ENCODE measurements around the gene RIPPLY3.
A peak's percentile ranks its signal among the peaks of the same experiment; 100 is the strongest.

RIPPLY3 gene

DNA sequence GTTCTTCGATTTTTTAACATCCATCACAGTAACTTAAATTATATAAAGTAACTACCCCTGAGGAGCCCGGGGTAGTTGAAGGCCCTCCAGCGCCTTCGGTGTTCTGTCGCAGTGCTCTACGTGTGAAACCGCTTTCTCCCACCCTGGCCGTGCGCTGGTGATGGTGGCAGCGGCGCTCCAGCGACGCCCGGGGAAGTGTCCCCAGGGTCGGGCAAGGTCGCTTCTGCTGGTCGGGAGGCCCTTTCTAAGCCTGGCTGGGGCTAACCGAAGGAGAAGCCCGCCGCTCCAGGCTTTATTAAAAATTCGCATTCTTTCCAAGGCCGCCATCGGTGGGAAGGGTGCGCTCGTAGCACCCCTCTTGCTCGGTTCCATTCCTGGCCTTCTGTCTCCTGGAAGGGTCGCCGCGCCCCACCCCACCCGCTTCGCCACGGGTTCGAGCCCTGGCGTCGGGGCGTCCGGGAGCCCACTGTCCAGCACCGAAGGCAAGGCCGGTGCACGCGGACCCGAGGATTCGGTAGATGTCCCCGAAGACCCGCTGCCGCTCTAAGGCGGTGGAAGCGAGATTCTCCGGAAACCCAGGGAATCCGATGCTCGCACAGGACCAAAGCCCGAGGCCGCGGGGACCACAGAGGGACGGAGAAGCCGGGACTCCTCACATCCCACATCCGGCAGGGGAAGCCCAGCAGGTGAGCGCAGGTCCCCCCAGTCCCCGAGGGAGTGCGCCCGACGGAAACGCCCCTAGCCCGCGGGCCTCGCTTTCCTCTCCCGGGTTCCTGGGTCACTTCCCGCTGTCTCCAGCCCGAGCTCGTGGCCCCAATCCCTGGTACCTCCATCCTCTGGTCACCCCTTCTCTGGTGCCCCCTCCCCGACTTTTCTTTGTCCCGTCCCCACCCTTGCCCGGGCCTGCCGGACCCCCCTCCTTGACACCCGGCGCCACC lies 685 bp upstream of the RIPPLY3 start:
- Histone ChIP-seq H3K4me1 (peaks cover 20 to 42% (median 38%) of the 10 kb centered on the region in 10 experiments), H3K9me3 (replicated peaks in 1 of 11) (peaks cover 0 to 11% (median 6%) of the 10 kb centered on the region in 11 experiments; a peak in 11 of 22 replicates), H3K27me3 (peaks cover 29 to 54% (median 44%) of the 10 kb centered on the region in 11 experiments), H3K27ac (no peak overlapping the region), H3K4me3 (peak overlapping the region; percentile 60 to 80 (median 70)), H3K36me3 (no peaks in the 10 kb centered on the region), H4K20me1 (no peaks in the 10 kb centered on the region; a peak in 1 of 22 replicates), H3K4me2 (peak overlapping the region; percentile 85 to 99 (median 95)), H3K9ac (peak overlapping the region in 6 of 11 experiments; percentile 62 to 76 (median 72); a peak in 7 of 22 replicates)
- TF ChIP-seq Cebpa-rat (IDR thresholded peaks at IDR 0.05), result no peak

DNA sequence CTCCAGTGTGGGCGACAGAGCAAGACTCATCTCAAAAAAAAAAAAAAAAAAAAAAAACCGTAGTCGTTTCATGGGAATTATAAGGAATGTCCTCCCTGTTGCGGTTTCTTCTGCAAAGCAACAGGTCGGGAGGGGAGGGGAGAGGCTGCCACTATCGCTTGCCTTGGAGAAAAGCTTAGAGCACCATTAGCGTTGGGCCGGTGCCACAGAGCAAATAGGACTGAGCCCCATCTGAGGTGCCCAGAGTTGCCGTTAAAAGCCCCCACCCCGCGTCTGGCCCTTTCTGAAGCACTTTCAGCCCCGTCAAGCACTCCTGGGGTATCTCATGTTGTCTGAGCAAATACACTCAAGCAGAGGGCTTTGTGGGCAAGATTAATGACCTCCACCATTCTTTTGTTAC lies 2.2 kb downstream of the RIPPLY3 start:
- Histone ChIP-seq H3K9ac (no peak overlapping the region), H3K27me3 (peaks cover 29 to 57% (median 44%) of the 10 kb centered on the region in 11 experiments)
- TF ChIP-seq Cebpa-rat (IDR thresholded peaks at IDR 0.05), result no peak

DNA sequence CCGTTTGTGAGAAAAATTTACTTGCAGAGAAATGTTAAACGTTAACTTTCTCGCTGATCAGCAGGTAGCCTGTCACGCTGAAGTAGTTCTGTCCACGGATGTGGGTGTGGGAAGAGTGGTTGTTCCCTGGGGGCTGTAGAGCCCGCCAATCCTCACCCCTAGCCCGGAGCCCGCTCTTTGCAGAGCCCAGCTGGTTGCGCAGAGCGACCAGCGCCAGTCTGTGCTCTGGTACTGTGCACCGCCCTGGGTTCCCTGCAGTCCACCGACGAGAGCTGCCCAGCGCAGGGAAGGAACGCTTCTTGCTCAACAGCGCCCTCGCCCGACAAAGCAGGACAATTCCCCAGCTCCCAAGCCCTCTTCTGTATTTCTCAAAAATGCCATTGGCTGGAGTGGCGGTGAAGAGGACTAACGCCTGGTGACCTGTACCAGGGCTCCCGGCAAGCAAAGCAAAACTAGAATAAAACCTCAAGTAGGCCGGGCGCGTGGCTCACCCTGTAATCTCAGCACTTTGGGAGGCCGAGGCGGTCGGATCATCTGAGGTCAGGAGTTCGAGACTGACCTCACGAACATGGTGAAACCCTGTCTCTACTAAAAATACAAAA lies 3.3 kb downstream of the RIPPLY3 start:
- peak overlapping the region in 3 of 10 experiments; percentile 5 to 40 (median 21); a peak in 3 of 20 replicates for H3K4me3 ChIP-seq
- no peaks in the 10 kb centered on the region for H3K36me3 ChIP-seq
- peaks cover 0 to 11% (median 6%) of the 10 kb centered on the region in 11 experiments; a peak in 11 of 22 replicates for H3K9me3 ChIP-seq (replicated peaks in 1 of 11)
- peaks cover 5 to 33% (median 26%) of the 10 kb centered on the region in 10 experiments; a peak in 19 of 20 replicates for H3K4me1 ChIP-seq
- H3K27ac ChIP-seq, result no peak overlapping the region
- H4K20me1 ChIP-seq, result no peaks in the 10 kb centered on the region; a peak in 1 of 22 replicates
- H3K4me2 ChIP-seq, result peak overlapping the region; percentile 54 to 88 (median 74)
- TF ChIP-seq Cebpa-rat (IDR thresholded peaks at IDR 0.05), result no peak
- peaks cover 29 to 57% (median 44%) of the 10 kb centered on the region in 11 experiments for H3K27me3 ChIP-seq
- peak overlapping the region in 2 of 11 experiments; percentile 2 to 26; a peak in 1 of 22 replicates for H3K9ac ChIP-seq

More for the DNA sequence above, 2.2 kb downstream of the RIPPLY3 start:
- no peak overlapping the region for H3K4me3 ChIP-seq
- H3K4me1 ChIP-seq, result peaks cover 5 to 33% (median 26%) of the 10 kb centered on the region in 10 experiments; a peak in 19 of 20 replicates
- H3K27ac ChIP-seq, result no peak overlapping the region
- peaks cover 0 to 11% (median 6%) of the 10 kb centered on the region in 11 experiments; a peak in 11 of 22 replicates for H3K9me3 ChIP-seq (replicated peaks in 1 of 11)
- H3K4me2 ChIP-seq, result no peak overlapping the region
- no peaks in the 10 kb centered on the region for H3K36me3 ChIP-seq
- H4K20me1 ChIP-seq, result no peaks in the 10 kb centered on the region; a peak in 1 of 22 replicates

DNA sequence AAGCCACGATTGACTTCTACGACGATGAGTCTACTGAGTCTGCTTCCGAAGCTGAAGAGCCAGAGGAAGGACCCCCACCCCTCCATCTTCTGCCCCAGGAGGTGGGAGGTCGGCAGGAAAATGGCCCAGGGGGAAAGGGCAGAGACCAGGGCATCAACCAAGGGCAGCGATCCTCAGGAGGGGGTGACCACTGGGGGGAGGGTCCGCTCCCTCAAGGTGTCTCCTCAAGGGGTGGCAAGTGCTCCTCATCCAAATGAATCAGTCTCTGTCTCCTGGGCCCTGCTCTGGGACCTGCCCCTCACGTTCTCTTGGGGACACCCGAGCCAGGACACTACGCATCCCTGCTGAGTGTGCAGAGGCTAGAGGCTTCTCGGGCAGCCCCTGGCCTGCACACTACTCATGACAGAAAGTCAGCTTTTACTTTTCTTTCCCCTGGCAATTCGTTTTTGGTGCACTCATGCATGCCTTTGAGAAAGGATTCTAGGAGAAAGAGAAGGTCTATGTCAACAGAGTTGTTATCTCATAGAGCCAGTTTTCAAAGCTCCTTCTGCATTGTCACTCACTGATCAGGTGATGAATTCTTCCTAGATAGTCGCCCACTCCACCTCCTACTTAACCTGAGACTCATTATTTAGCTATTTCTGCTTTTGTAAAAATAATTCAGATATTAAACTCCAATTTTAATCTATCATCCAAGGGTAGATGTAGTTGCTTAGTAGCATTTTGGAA lies 11.6 kb downstream of the RIPPLY3 start:
- Histone ChIP-seq H3K4me2 (no peak overlapping the region), H3K27ac (no peak overlapping the region), H3K27me3 (no peaks in the 10 kb centered on the region), H3K4me1 (no peaks in the 10 kb centered on the region), H4K20me1 (no peaks in the 10 kb centered on the region), H3K4me3 (no peak overlapping the region), H3K36me3 (no peaks in the 10 kb centered on the region), H3K9ac (no peak overlapping the region), H3K9me3 (replicated peaks in 1 of 11) (peaks cover 0 to 4% (median 0%) of the 10 kb centered on the region in 11 experiments; a peak in 1 of 22 replicates)
- no peak for TF ChIP-seq Cebpa-rat (IDR thresholded peaks at IDR 0.05)

DNA sequence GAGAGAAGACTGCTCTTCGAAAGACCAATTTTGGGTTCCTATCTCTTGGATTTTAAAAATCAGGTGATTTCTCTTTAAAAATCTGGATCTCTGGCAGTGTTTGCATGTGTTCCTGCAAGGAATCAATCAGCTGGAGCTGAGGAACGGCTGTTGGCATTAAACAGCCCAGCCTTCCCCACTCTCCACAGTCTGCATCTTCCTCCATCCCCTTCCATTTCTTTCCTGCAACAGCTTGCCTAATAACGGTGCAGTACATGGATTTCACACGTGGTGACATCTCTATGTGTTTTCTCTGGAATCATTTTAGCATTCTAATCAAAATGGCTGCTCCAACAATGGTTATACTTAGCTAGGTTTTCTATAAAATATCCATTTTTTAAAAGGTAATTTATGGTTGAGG lies 20.0 kb downstream of the RIPPLY3 start:
- Histone ChIP-seq H3K9ac (no peak overlapping the region), H3K4me1 (no peaks in the 10 kb centered on the region), H3K9me3 (replicated peaks in 1 of 11) (peaks cover 0 to 7% (median 0%) of the 10 kb centered on the region in 11 experiments; a peak in 1 of 22 replicates), H3K27ac (no peak overlapping the region), H3K27me3 (no peaks in the 10 kb centered on the region), H3K36me3 (no peaks in the 10 kb centered on the region), H3K4me2 (no peak overlapping the region), H4K20me1 (no peaks in the 10 kb centered on the region), H3K4me3 (no peak overlapping the region)
- TF ChIP-seq Cebpa-rat (IDR thresholded peaks at IDR 0.05), result no peak

DNA sequence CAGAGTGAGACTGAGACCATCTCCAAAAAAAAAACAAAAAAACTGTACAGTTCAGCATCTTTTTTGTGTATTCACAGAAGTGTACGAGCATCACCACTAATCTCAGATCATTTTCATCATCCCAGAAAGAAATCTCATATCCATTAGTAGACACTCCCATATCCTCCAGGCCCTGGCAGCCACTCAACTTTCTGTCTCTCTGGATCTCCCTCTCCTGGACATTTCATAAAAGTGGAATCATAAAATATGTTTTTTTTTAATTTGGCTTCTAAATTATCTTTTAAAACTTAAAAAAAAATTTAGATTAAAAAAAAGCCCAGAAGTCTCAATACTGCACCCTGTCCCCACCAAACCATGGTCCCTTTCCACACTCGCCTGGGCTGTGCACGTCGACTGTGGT lies 22.1 kb downstream of the RIPPLY3 start:
- Histone ChIP-seq H3K4me1 (peaks cover 0 to 10% (median 6%) of the 10 kb centered on the region in 10 experiments; a peak in 10 of 20 replicates), H3K9me3 (replicated peaks in 1 of 11) (no peaks in the 10 kb centered on the region), H3K4me2 (no peak overlapping the region), H3K27me3 (no peaks in the 10 kb centered on the region), H3K4me3 (no peak overlapping the region), H3K36me3 (no peaks in the 10 kb centered on the region), H3K27ac (no peak overlapping the region), H3K9ac (no peak overlapping the region), H4K20me1 (no peaks in the 10 kb centered on the region)
- TF ChIP-seq Cebpa-rat (IDR thresholded peaks at IDR 0.05), result no peak

DNA sequence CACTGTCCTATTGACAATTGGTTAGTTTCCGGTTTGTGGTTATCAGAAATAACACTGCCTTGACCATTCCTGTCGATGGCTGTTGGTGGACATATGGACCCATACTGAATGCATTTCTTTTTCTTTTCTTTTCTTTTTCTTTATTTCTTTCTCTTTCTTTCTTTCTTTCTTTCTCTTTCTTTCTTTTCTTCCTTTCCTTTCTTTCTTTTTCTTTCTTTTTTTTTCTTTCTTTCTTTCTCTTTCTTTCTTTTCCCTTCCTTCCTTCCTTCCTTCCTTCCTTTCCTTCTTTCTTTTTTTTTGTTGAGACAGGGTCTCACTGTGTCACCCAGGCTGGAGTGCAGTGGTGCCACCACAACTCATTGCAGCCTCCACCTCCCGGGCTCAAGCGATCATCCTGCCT lies 24.4 kb downstream of the RIPPLY3 start:
- peaks cover 0 to 10% (median 6%) of the 10 kb centered on the region in 10 experiments; a peak in 10 of 20 replicates for H3K4me1 ChIP-seq
- H3K9me3 ChIP-seq (replicated peaks in 1 of 11), result no peaks in the 10 kb centered on the region
- H4K20me1 ChIP-seq, result no peaks in the 10 kb centered on the region
- TF ChIP-seq Cebpa-rat (IDR thresholded peaks at IDR 0.05), result no peak
- no peak overlapping the region for H3K27ac ChIP-seq
- no peaks in the 10 kb centered on the region for H3K36me3 ChIP-seq
- no peak overlapping the region for H3K9ac ChIP-seq
- no peak overlapping the region for H3K4me2 ChIP-seq
- no peak overlapping the region for H3K4me3 ChIP-seq
- H3K27me3 ChIP-seq, result no peaks in the 10 kb centered on the region

DNA sequence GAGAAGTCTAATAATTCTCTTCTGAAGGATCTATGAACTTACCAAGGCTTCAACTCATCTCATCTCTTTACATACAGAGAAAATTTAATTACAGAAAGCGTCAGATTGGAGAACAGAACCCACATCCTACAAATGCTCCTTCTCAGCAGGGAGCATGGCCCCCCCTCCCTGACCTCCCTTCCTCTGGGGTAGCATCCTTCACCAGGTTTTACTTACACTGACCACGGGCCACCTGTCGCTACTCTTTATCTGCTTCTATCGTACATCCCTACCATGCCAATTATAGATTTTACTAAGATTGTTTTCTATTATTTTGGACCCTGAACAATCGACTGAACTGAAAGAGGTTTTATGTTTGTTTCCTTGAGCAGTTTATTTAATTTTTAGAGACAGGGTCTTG lies 25.8 kb downstream of the RIPPLY3 start:
- H3K27ac ChIP-seq, result no peak overlapping the region
- no peak overlapping the region for H3K9ac ChIP-seq
- H4K20me1 ChIP-seq, result no peaks in the 10 kb centered on the region
- no peak for TF ChIP-seq Cebpa-rat (IDR thresholded peaks at IDR 0.05)
- H3K36me3 ChIP-seq, result no peaks in the 10 kb centered on the region
- H3K4me3 ChIP-seq, result no peak overlapping the region
- peak overlapping the region in 2 of 11 experiments; percentile 7 to 32; a peak in 2 of 22 replicates for H3K4me2 ChIP-seq
- no peaks in the 10 kb centered on the region for H3K27me3 ChIP-seq
- H3K4me1 ChIP-seq, result peaks cover 0 to 10% (median 6%) of the 10 kb centered on the region in 10 experiments; a peak in 10 of 20 replicates
- no peaks in the 10 kb centered on the region for H3K9me3 ChIP-seq (replicated peaks in 1 of 11)
